Activated B cell treated with CpG ODN at 0.5 μM for 24 hours (primary cell): ENCODE measurements around the gene ANKFN1. TPM values are rescaled to one million over a fixed set of nuclear protein-coding genes. Genes with fewer than 3 reads are reported as not detected.

Source experiments
- ATAC-seq: fragments of 200-7000 bp; cut with Tn5 transposase; one replicate; pipeline ENCODE4 v1.10.0; 2021; ENCODE audit warnings: low read depth, mild to moderate bottlenecking, moderate library complexity
- CTCF ChIA-PET: fragments of 350-600 bp; sonication (Branson Sonifier 250); formaldehyde crosslinking; loops from one replicate; lab custom pipeline; 2021; ENCODE audit warnings: antibody characterized with exemption; lab: Charles Lee
- POLR2A ChIA-PET: fragments of 350-600 bp; sonication (Branson Sonifier 250); formaldehyde crosslinking; loops from one replicate; lab custom pipeline; 2021; ENCODE audit warnings: antibody characterized with exemption; lab: Charles Lee
- DNase-seq: peaks from one replicate; pipeline ENCODE4 v3.0.0; 2022
- H3K27ac Mint-ChIP-seq: one replicate; pipeline ENCODE4 v1.8.0; 2020; ENCODE audit warnings: mixed read lengths
- H3K27me3 Mint-ChIP-seq: one replicate; pipeline ENCODE4 v1.8.0; 2021; ENCODE audit warnings: mixed read lengths
- H3K36me3 Mint-ChIP-seq: one replicate; pipeline ENCODE4 v1.8.0; 2021; ENCODE audit warnings: low read depth, mixed read lengths
- H3K4me1 Mint-ChIP-seq: one replicate; pipeline ENCODE4 v1.8.0; 2021; ENCODE audit warnings: mixed read lengths
- H3K4me3 Mint-ChIP-seq: one replicate; pipeline ENCODE4 v1.8.0; 2020; ENCODE audit warnings: mild to moderate bottlenecking, mixed read lengths
- H3K9me3 Mint-ChIP-seq: one replicate; pipeline ENCODE4 v1.8.0; 2020; ENCODE audit warnings: mixed read lengths
- CTCF ChIP-seq: fragments of 200-600 bp; IDR thresholded peaks from one replicate; pipeline ENCODE4 v1.8.0; 2022; ENCODE audit warnings: antibody characterized with exemption, mild to moderate bottlenecking
- intact Hi-C: fragments of 100-400 bp; cut with micrococcal nuclease; formaldehyde crosslinking; loops from one replicate; pipeline ENCODE4 v1.15.1; 2024
- total RNA-seq: library from RNA; stranded (reverse); gene quantifications from 2 replicates; pipeline ENCODE4 v1.2.3, GENCODE V29; 2022

ANKFN1 gene
- total RNA-seq, 1 donor from 2014 or later: not detected

- CTCF ChIA-PET: no interaction called here
- intact Hi-C loops: no loop called here
Measured at GRCh38 chr17:56158344-56158743, 5.1 kb downstream of the ANKFN1 start.

GRCh38 chr17:56158915-56159825 is 5.9 kb downstream of the ANKFN1 start:
- ChIA-PET POLR2A (no interaction called here), CTCF (interaction anchor here (0.6 kb wide), 1 partner anchor 69 kb away, joined by 3 read pairs; no protein-coding TSS in a partner anchor)
- H3K4me1 Mint-ChIP-seq: no peaks in the 10 kb centered on the region
- H3K27ac Mint-ChIP-seq: no peak overlapping the region
- H3K36me3 Mint-ChIP-seq: no peaks in the 10 kb centered on the region
- H3K27me3 Mint-ChIP-seq: no peaks in the 10 kb centered on the region
- no peaks in the 10 kb centered on the region for H3K9me3 Mint-ChIP-seq
- H3K4me3 Mint-ChIP-seq: no peak overlapping the region
- intact Hi-C loops: no loop called here
- no peak for TF ChIP-seq CTCF
- ATAC-seq (no peak), DNase-seq (no peak)

More at GRCh38 chr17:56158344-56158743, 5.1 kb downstream of the ANKFN1 start:
- Mint-ChIP-seq H3K4me1 (no peaks in the 10 kb centered on the region), H3K27me3 (no peaks in the 10 kb centered on the region), H3K9me3 (no peaks in the 10 kb centered on the region), H3K27ac (no peak overlapping the region), H3K36me3 (no peaks in the 10 kb centered on the region), H3K4me3 (no peak overlapping the region)
- no peak for ATAC-seq
- POLR2A ChIA-PET: no interaction called here
- no peak for TF ChIP-seq CTCF
- DNase-seq: no peak

GRCh38 chr17:56159826-56160380 is 6.6 kb downstream of the ANKFN1 start:
- Mint-ChIP-seq H3K27me3 (no peaks in the 10 kb centered on the region), H3K36me3 (no peaks in the 10 kb centered on the region), H3K4me1 (no peaks in the 10 kb centered on the region), H3K27ac (no peak overlapping the region), H3K9me3 (no peaks in the 10 kb centered on the region), H3K4me3 (no peak overlapping the region)
- ChIA-PET POLR2A (no interaction called here), CTCF (no interaction called here)
- no peak for TF ChIP-seq CTCF
- ATAC-seq (no peak), DNase-seq (no peak)
- intact Hi-C loops: no loop called here

GRCh38 chr17:56160422-56160821 is 7.1 kb downstream of the ANKFN1 start:
- intact Hi-C loops: no loop called here
- ChIA-PET POLR2A (no interaction called here), CTCF (no interaction called here)
- Mint-ChIP-seq H3K27ac (no peak overlapping the region), H3K4me1 (no peaks in the 10 kb centered on the region), H3K36me3 (no peaks in the 10 kb centered on the region), H3K27me3 (no peaks in the 10 kb centered on the region), H3K4me3 (no peak overlapping the region), H3K9me3 (no peaks in the 10 kb centered on the region)
- TF ChIP-seq CTCF: no peak
- DNase-seq (no peak), ATAC-seq (no peak)

- intact Hi-C loops: no loop called here
- Mint-ChIP-seq H3K27me3 (peaks cover 2% of the 10 kb centered on the region), H3K4me1 (no peaks in the 10 kb centered on the region), H3K4me3 (no peak overlapping the region), H3K36me3 (no peaks in the 10 kb centered on the region), H3K9me3 (no peaks in the 10 kb centered on the region), H3K27ac (no peak overlapping the region)
- ATAC-seq (no peak), DNase-seq (no peak)
- ChIA-PET CTCF (no interaction called here), POLR2A (no interaction called here)
- TF ChIP-seq CTCF: no peak
Measured at GRCh38 chr17:56165072-56165641, 11.9 kb downstream of the ANKFN1 start.
